NK-92 (cell line): ENCODE measurements around the gene ORM1.
"Not testable (repeated sequence)": the region's sequence is repeated elsewhere in the genome, so short reads cannot be mapped to it uniquely, and the experiment has no call there.

Experiments used
- DNase-seq: peaks from one replicate; lab custom pipeline; 2025; ENCODE audit not compliant: unreplicated experiment; lab: John Stamatoyannopoulos, UW

The ORM1 gene

DNA sequence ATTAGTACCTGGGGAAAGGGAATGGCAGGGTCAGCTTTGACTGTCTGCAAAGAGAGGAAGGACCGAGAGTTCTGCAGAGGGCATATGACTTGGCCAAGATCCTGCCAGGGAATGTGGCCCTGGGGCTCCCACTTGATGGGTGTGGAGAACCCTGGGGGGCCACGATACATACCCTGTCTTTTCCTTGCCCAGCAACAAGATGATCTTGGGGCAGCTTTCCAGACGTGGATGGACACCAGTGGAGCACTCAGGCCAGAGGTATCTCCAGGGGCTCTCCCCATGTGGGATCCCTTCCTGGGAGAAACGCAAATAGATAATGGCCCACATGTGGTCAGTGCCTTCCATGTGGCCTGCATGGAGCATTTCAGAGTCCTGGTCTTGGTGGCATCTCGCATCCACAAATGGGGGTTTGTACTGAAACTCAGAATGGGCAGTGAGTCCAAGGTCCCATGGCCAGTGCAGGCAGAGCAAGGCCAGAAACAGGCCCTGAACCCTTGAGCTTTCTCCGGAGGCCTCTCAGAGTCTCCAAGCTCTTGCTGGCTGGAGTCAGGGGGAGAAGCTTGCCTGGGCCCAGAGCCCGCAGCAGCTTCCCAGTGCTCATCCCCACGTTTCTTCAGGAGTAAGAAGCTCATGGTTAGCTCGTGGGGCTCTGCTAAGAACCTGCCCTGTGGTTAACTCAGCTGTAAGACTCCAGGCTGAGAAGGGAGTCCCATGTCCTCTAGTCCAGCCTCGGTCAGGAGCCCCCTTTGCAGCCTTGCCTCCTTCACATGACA is 18.3 kb upstream of the ORM1 start:
- DNase-seq: no peak

DNA sequence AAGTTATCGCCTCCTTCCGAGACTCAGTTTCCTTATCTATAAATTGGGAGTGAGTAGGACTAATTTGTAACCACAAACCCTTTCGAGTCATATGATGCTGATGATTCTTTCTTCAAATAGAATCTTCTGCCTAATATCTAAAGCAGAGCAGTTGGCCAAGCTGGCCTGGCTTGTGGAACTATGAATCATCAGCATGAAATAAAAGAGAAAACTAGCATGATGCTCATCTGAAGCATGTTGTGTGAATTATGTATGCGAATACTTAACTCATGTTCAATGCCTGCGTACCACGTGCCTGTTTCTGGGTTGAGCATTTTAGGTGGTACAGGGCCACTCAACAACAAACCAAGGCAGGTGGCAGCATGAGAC is 15.0 kb upstream of the ORM1 start:
- no peak for DNase-seq

DNA sequence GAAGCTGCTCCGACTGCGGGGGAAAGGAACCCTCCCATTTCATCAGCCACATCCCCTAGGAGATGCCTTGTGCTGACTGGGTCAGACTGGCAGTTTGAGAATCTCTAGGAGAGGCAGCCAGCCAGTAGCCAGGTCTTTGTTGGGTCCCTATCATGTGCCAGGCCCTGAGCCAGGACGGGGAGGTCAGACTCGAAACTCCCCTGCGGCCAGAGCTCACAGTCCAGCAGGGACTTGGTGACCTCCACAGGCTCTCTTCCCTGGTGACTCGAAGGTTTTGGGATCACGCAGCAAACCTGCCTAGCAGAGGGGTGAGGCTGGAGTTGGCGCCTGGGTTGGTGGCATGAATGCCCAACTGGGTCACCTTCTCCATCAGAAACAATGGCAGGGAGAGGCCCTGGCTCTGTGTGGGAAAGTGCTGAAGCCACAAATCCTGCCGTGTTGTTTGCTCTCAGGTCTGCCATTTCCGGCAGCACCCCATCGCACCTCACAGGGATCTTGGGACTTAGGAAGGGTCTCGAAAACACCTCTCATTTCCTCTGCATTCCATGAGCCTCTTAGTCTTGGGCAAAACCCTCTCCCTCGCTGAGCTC is 14.4 kb upstream of the ORM1 start:
- no peak for DNase-seq

DNA sequence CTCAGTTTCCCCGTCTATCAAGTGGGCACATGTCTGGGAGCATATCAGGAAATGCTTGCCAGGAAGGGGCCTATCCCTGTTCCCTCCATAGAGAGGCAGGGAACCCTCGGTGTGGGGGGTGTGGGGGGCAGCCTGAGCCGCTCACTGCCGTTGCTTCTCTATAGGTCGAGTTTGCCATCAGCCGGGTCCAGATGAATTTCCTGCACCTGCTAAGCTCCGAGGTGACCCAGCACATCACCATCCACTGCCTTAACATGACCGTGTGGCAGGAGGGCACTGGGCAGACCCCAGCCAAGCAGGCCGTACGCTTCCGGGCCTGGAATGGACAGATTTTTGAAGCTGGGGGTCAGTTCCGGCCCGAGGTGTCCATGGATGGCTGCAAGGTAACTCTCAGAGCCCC is 13.8 kb upstream of the ORM1 start:
- no peak for DNase-seq

DNA sequence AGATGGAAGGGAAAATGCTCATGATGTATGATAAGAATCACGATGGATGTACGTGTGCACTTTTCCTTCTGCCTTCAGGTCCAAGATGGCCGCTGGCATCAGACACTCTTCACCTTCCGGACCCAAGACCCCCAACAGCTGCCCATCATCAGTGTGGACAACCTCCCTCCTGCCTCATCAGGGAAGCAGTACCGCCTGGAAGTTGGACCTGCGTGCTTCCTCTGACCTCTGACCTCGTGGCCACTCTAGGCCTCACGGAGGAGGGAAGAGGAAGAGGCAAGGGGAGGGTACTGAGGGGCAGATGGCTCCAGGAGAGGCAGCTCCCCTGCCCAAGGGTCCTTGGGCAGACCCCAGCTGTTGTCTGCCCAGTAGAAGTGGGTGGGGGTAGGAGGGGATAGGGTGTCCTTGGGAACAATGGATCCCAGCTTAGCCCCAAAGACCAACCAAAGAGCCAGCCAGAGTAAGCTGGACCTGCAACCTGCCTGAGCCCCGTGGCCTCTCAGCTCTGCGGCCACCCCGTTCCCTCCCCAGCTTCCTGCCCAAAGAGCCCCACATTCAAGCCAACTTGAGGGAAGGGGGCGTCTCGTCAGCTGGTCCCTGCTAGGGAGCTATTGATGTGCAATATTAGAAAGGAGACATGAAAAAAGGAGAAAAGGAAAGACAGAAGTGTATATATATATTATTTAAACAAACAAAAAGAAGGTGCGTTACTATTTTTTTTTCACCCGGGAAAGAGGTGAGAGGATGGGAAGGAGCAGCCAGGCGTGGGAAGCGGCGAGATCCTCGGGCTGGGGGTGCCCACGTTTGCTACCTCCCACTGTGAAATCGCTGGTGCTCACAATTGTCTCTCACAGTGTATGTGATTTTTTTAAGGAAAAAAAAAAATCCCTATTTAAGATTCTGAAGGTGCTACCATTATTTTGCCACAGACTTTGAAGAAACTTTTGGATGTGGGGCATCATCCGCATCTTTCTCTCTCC is 12.1 kb upstream of the ORM1 start:
- DNase-seq: no peak

DNA sequence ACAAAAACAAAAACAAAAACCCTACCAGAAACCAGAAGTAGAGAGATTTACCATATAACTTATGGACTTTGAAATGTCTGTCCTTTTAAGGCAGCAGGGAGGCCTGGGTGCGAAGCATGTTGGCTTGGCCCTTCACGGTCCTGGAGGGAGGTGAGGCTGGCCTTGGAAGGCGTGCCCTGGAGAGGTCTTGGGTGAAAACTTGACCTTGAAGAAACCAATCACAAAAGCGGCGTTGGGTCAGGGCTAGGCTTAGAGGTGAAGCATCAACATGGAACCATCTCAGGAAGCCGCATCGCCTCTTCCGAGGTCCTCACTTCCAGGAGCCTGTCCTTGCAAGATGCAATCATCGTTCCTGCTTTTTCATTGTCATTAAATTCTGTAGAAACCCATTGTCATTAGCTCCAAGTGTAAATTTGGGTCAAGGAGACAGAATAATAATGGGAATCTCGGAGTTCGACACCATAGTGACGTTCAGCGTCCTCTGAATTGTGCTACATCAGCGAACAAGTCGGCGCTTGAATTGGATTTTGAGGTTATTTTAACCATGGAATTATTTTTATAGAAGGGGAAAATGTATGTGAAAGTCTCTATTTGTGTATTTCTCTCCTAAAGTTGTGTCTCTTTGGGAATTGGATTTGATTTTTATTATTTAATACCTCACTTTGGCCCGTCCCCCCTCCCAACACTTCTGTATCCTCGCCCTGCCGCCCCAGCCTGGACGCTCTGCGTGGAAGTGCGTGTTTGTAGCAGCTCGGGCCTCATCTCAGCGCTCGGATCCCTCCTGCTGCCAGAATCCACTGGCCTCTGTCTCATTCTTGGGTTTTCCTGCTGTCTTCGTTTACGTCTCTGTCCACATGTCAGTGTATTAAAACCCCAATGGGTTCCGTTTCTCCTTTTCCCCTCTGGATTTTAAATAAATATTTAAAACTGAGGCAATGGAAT is 11.1 kb upstream of the ORM1 start:
- no peak for DNase-seq

DNA sequence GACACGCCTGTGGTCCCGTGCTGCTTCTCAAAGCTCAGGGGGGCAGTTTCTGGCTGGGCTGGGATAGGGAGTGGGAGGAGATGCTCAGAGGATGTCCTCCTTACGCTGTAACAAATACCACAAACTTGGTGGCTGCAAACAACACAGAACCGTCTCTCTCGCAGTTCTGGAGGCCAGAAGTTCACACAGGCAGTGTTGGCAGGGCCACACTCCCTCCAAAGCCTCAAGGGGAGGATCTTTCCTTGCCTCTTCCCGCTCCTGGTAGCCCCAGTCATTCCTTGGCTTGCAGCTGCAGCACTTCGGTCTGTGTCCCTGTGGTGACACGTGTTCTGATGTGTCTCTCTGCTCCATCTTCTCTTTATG is 10.4 kb upstream of the ORM1 start:
- no peak for DNase-seq

DNA sequence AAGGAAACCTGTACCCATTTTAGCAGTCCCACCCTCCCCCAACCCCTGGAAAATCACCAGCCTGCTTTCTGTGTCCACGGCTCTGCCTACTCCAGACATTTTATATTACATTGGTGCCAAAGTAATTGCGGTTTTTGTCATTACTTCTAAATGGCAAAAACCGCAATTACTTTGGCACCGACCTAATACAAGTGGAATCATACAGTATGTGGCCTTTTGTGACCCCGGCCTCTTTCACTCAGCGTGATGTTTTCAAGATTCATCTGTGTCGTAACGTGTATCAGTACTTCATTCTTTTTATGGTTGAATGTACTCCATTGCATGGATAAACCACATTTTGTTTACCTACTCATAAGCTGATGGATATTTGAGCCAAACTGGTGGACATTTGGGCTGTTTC is 9.7 kb upstream of the ORM1 start:
- no peak for DNase-seq

DNA sequence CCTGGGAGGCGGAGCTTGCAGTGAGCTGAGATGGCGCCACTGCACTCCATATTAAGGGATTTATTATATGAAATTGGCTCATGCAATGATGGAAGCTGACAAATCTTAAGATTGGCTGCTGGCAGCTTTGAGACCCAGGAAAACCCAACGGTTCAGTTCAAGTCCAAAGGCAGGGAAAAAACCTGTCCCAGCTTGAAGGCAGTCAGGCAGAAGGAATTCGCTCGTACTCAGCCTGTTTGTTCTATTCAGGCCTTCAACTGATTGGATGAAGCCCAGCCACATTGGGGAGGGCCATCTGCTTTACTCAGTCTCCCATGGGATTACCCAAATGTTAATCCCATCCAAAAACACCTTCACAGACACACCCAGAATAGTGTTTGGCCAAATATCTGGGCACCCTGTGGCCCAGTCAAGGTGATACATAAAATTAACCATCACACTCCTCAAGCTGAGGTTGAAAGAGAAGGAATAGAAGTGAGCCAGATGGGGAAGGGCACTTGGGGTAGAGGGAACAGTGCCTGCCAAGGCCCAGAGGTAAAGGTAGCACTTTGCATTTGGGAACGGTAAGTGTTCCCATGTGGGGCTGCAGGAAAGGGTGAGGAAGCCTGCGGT is 8.5 kb upstream of the ORM1 start:
- no peak for DNase-seq

DNA sequence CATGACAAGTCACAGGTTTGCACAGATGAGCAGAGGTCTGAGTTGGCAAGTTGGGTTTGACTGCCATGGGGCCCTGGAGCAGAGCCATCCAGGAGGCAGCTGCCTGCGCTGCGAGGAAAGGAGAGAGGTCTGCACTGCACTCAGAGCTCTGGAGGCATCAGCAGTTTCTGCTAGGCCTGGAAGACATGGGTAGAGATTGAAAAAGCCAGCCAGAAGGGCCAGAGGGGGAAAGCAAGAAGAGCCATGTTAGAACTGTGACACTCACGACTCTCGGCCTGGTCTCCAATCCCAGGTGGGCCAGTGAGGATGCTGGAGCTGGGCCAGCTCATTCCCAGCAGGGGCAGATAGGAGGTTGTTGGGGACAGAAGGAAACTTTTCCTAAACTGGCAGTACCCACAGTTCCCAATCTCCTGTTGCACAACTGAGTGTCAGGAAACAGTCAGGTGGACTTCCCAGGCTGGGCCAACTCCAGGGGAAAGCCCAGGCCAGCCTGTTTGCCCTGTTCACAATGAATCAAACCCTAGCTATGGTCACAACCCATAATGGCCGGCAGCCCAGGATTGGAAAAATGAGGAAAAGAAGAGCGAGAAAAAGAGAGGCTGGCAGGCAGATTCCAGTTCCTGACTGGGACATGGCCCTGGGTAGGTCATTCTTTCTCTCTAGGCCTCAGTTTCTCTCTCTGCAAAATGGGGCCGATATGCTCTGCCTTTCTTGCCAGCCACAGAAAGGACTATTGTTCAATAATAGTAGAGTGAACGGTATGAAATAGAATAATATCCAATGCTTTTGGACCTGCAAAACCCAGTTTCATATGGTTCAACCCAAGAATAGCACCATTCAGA is 7.8 kb upstream of the ORM1 start:
- no peak for DNase-seq

DNA sequence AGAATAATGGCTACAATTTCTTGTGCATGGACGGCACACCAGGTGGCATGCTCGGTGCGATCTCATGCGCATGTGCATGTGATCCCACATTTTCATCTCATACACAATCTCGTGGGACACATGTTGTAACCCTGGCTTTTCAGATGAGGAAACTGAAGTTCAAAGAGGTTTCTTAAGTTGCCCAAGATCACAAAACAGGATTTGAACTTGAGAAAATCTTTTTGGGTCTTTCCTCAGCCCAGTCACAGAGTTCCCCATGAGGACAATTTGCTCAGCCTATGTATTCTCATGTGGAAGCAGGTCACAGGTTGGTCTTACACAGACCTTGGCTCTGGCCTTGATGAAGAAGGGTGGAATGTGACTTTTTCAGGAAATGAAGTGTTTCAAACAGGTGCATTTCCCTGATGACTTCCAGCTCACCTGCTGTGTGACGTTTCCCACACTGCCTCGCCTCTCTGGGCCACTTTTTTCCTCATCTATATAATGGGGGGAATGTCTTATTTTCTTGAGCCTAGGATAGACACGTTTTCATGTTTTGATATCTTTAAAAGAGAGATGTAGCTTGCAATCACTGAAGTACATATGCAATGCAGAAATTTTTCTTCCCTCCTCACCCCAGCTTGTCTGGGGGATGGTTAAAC is 7.1 kb upstream of the ORM1 start:
- DNase-seq: no peak

DNA sequence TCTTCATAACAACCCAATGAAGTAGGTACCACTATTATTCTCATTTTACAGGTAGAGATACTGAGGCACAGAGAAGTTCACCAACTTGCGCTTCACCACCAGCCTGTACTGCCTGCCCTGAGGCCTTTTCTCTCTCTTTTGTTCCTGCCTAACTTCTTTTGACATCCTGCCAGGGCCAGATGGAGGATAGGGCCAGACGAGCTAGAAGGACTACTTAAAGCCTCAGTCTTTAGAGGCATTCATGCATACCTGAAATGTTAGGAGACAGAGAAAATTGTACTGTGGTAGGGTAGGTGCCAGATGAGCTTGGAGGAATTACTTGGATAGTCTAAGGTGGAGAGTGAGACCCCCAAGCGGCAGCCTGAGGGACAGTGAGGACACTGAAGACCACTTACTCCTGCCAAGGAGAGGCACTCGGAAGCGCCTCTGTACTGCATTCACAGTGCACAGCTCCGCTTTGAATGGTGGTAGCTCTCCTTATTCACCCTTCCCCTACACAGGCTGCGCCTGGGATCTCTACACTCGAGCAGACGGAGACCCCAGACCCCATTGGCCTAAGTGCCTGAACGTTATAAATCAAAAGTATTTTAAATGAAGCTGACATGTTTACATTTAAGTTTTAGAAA is 6.2 kb upstream of the ORM1 start:
- no peak for DNase-seq

DNA sequence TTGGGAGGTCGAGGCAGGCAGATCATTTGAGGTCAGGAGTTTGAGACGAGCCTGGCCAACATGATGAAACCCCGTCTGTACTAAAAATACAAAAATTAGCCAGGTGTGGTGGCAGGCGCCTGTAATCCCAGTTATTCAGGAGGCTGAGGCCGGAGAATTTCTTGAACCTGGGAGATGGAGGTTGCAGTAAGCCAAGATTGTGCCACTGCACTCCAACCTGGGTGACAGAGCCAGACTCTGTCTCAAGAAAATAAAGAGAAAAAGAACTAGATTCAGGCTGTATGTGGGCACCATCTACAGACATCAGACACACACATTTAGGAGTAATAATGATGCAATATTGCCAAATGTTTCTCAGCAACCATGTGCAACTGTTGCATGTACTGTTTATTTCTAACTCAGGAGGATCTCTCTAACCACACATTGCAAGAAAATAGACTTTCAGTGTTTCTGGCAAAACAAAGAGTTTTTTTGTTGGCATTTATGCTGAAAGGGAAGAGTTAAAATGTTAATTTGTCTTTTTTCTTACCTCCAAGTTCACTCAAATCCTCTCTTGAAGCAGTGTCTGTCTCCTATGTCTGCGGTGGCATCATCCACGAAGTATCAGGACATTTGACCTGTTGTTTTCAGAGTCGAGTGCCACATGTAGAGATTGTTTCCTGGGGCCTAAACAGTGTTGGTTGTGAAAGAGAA is 5.1 kb upstream of the ORM1 start:
- no peak for DNase-seq

DNA sequence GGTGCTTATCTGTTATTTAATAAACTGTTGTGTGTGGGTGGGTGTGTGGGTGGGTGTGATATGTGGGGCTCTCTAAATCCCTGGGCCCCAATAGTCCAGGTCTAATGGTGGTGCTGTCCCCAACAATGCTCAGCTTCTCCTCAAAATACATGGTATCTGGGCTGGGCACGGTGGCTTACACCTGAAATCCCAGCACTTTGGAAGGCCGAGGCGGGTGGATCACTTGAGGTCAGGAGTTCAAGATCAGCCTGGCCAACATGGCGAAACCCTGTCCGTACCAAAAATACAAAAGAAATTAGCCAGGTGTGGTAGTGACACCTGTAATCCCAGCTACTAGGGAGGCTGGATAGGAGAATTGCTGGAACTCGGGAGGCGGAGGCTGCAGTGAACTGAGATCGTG is 4.5 kb upstream of the ORM1 start:
- DNase-seq: no peak

DNA sequence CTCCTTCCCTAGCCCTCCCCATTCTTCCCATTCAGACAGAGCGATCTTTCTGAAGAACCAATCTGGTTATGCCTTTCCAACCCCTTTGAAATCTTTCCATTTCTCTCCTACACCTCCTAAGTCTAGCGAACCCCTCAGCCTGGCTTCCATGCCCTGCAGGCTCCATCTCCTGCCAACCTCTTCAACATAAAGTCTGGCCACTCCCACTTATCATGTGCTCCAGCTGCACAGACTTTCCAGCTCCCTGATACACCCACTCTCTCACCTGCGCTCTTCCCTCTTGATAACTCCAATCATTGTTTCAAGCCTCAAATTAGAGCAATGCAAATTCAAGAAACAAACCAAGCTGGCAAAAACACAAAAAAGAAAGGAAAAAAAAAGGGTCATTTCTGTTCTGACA is 3.8 kb upstream of the ORM1 start:
- DNase-seq: no peak

DNA sequence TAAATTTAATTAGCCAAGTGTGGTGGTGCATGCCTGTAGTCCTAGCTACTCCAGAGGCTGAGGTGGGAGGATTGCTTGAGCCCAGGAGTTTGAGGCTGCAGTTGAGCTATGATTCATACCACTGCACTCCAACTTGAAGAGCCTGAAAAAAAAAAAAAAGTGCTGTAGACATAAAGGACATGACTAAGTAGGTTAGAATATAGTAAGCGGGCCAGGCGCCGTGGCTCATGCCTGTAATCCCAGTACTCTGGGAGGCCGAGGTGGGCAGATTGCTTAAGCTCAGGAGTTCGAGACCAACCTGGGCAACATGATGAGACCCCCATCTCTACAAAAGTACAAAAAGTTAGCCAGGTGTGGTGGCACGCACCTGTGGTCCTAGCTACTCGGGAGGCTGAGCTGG is 2.2 kb upstream of the ORM1 start:
- DNase-seq: not testable (repeated sequence)

DNA sequence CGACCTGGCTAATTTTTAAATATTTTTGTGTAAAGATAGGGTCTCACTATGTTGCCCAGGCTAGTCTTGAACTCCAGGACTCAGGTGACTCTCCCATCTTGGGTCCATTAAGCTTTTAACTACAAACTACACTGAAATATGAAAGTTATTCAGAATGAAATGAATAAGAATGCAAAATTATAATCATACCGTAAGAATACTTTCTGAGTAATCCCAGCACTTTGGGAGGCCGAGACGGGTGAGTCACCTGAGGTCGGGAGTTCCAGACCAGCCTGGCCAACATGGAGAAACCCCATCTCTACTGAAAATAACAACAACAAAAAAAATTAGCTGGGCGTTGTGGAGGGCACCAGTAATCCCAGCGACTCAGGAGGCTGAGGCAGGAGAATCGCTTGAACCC is 1.1 kb upstream of the ORM1 start:
- DNase-seq: no peak
